Psoas muscle (tissue), 8 donors: ENCODE measurements around the gene TENT4B. TPM values are rescaled to one million over a fixed set of nuclear protein-coding genes. Genes with fewer than 3 reads are reported as not detected.
A peak's percentile ranks its signal among the peaks of the same experiment; 100 is the strongest.

Source experiments
- ATAC-seq, 4 donors: fragments of 200-7000 bp; cut with Tn5 transposase; one replicate each; pipeline ENCODE4 v1.9.1; 2020; ENCODE audit warnings: moderate library complexity in 3 of 4, mild to moderate bottlenecking in 2 of 4
- DNase-seq, 2 donors: peaks; one replicate each; pipeline ENCODE4 v3.0.0-alpha.2; 2020
- H3K27ac ChIP-seq: fragments of 200-600 bp; one replicate; pipeline ENCODE4 v1.8.0; 2022
- H3K27me3 ChIP-seq, 3 donors: fragments of 200-600 bp in 1 of 3; one replicate each; pipeline versions ENCODE4 v1.6.1 to v1.8.0; 2013 to 2022; ENCODE audit warnings: low read length in 2 of 3, mild to moderate bottlenecking in 2 of 3, moderate library complexity in 1 of 3; ENCODE audit not compliant: insufficient read depth in 3 of 3
- H3K36me3 ChIP-seq, 2 donors: fragments of 200-600 bp in 1 of 2; one replicate each; pipeline versions ENCODE4 v1.6.1 to v1.8.0; 2013 to 2022; ENCODE audit warnings: low read depth in 1 of 2, mild to moderate bottlenecking in 1 of 2, moderate library complexity in 1 of 2; ENCODE audit not compliant: insufficient read depth in 1 of 2
- H3K4me1 ChIP-seq: fragments of 200-600 bp; one replicate; pipeline ENCODE4 v1.8.0; 2022
- H3K4me3 ChIP-seq: fragments of 200-600 bp; one replicate; pipeline ENCODE4 v1.8.0; 2022; ENCODE audit warnings: mild to moderate bottlenecking
- H3K9me3 ChIP-seq: fragments of 200-600 bp; one replicate; pipeline ENCODE4 v1.8.0; 2022
- WGBS, 3 donors: extraction: QIAGEN DNeasy Blood & Tissue Kit; methylation state at CpG; one replicate each; pipeline versions ENCODE4 v1.1.6 to v1.1.7; 2013; 5-methylcytosine and 5-hydroxymethylcytosine counted together
- intact Hi-C, 2 donors: fragments of 100-400 bp; cut with DNase I; formaldehyde crosslinking; loops; one replicate each; pipeline versions ENCODE4 v1.11.0 to v1.14.2; 2022
- polyA plus RNA-seq, 3 donors: library from polyadenylated mRNA; stranded (reverse); fragments of 200-250 nt; gene quantifications; one replicate each; pipeline ENCODE4 v1.2.3, GENCODE V29; 2013
- total RNA-seq, 4 donors: library from RNA; stranded (reverse); fragmentation: NEBNext Ultra II Directional in 2 of 4; extraction: Animal tissue kit (Norgen Biotek cat#: 25700) in 2 of 4; gene quantifications; one replicate each; pipeline versions ENCODE4 v1.2.1 to v1.2.4, GENCODE V29; 2021 to 2023
- TF ChIP-seq, protein P1 (sequence below): fragments of 200-600 bp; IDR thresholded peaks from one replicate; pipeline ENCODE4 v1.8.0; 2022; ENCODE audit warnings: antibody characterized with exemption
- donor health status: healthy with polysubstance abuse.
- donor health status: DM: no; HTN: no; CAD: no; lungs with moderate emphysema.
- donor health status: Bipolar disorder and iron deficiency.
- donor health status: healthy.
- donor health status: DM: yes; HTN: yes; CAD: no.
- donor health status: DM: no; HTN: no; CAD: no.
- donor health status: DM: no; HTN: no; CAD: no.
- donor health status: DM: yes; HTN: yes; CAD: no.

TENT4B gene
- total and polyA plus RNA-seq, 7 donors, result 3.5 to 9.7 (median 7.1) TPM

DNA sequence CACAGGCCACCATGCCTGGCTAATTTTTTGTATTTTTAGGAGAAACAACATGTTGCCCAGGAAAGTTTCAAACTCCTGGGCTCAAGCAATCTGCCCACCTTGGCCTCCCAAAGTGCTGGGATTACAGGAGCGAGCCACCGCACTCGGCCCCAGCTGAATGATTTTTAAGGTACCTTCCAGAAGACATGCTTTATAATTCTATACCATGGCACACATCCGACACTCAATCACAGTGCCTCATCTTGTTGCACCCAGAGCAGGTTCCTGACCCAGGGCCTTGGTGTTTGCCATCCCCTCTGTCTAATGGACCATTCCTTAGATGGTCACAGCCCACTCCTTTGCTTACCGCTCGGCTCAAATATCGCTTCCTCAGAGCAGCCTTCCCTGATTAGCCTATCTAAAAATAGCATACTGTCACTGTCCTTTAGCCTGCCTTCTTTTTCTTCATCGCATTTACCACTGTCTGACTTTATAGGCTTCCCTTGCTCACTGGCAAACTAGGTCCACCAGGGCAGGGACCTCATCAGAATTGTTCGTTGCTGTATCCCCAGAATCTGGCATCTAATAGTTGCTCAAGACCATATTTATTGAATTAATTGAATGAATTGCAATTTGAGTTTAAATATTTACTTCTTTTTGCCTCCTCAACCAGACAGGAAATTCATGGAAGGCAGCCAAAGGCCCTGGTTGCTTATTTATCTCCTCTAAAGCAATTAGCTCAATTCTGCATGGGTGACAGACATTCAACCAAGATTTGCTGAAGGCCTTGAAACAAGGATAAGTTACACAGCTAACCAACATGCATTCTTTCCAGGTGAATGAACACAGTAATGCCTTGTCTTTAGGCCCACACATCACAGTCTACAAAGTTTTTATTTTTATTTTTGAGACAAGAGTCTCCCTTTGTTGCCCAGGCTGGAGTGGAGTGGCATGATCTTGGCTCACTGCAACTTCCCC, 6.3 kb upstream of the TENT4B start:
- TF ChIP-seq, protein P1, sequence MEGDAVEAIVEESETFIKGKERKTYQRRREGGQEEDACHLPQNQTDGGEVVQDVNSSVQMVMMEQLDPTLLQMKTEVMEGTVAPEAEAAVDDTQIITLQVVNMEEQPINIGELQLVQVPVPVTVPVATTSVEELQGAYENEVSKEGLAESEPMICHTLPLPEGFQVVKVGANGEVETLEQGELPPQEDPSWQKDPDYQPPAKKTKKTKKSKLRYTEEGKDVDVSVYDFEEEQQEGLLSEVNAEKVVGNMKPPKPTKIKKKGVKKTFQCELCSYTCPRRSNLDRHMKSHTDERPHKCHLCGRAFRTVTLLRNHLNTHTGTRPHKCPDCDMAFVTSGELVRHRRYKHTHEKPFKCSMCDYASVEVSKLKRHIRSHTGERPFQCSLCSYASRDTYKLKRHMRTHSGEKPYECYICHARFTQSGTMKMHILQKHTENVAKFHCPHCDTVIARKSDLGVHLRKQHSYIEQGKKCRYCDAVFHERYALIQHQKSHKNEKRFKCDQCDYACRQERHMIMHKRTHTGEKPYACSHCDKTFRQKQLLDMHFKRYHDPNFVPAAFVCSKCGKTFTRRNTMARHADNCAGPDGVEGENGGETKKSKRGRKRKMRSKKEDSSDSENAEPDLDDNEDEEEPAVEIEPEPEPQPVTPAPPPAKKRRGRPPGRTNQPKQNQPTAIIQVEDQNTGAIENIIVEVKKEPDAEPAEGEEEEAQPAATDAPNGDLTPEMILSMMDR, result no peak
- WGBS, 3 donors, result 42 to 71% (median 55%) methylated on average over 9 of the region's 9 CpGs
- peaks cover 25% of the 10 kb centered on the region for H3K4me1 ChIP-seq
- no peaks in the 10 kb centered on the region for H3K36me3 ChIP-seq
- no peak for DNase-seq
- ATAC-seq, result peak; percentile 78 to 92 (median 88)
- no peaks in the 10 kb centered on the region for H3K9me3 ChIP-seq
- H3K27me3 ChIP-seq, result no peaks in the 10 kb centered on the region
- H3K27ac ChIP-seq, result peak overlapping the region; percentile 65
- H3K4me3 ChIP-seq, result no peak overlapping the region
- intact Hi-C loops, result no loop called here

- ATAC-seq (no peak), DNase-seq (no peak)
- no peak overlapping the region for H3K4me3 ChIP-seq
These were observed 1.8 kb upstream of the TENT4B start for GRCh38 chr16:50151322-50151721.

GRCh38 chr16:50151756-50152155, 1.4 kb upstream of the TENT4B start:
- no peaks in the 10 kb centered on the region for H3K27me3 ChIP-seq
- no peaks in the 10 kb centered on the region for H3K9me3 ChIP-seq
- ATAC-seq (no peak), DNase-seq (no peak)
- intact Hi-C loops, result loop anchor here (5.0 kb wide), 2 partner anchors 61 to 84 kb away; partner anchors contain the start of gene HEATR3 (in 2 of the 2)
- H3K36me3 ChIP-seq, result no peaks in the 10 kb centered on the region
- H3K4me1 ChIP-seq, result peaks cover 24% of the 10 kb centered on the region
- 91 to 94% (median 94%) methylated on average over 11 of the region's 11 CpGs for WGBS, 3 donors
- H3K4me3 ChIP-seq, result peak overlapping the region; percentile 92
- TF ChIP-seq, protein P1, result no peak
- peak overlapping the region; percentile 99 for H3K27ac ChIP-seq

More at GRCh38 chr16:50151322-50151721, 1.8 kb upstream of the TENT4B start:
- Histone ChIP-seq H3K36me3 (no peaks in the 10 kb centered on the region), H3K4me1 (peaks cover 25% of the 10 kb centered on the region), H3K27me3 (no peaks in the 10 kb centered on the region), H3K9me3 (no peaks in the 10 kb centered on the region), H3K27ac (no peak overlapping the region)
- WGBS, 3 donors, result 94 to 97% (median 94%) methylated on average over 5 of the region's 5 CpGs
- TF ChIP-seq, protein P1, result no peak
- intact Hi-C loops, result loop anchor here (5.0 kb wide), 2 partner anchors 61 to 84 kb away; partner anchors contain the start of gene HEATR3 (in 2 of the 2)

DNA sequence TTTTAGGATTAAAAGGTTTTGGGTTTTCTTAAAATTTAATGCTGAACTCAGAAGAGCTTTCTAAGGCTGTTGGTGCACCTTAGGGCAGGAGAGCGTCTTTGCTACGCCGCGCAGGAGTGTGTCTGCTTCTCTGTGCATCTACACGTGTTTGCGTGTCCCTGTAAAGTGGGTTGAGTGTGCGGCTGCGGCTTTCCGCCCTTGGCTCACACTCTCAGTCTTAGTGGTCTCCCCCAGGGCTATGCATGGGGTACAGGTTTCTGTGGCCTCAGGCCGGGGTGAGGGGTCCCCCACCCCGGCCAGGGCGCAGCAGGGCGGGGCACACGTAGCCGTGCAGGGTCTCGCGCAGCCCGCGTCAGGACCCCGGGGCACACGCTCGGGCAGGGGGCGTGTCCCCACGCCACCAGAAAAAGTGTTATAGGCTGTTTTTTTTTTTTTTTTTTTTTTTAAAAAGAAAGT, 727 bp upstream of the TENT4B start:
- H3K9me3 ChIP-seq, result no peaks in the 10 kb centered on the region
- DNase-seq, result no peak
- H3K36me3 ChIP-seq, result no peaks in the 10 kb centered on the region
- ATAC-seq, result peak; percentile 42 to 60 (median 48)
- TF ChIP-seq, protein P1, result no peak
- peaks cover 25% of the 10 kb centered on the region for H3K4me1 ChIP-seq
- H3K4me3 ChIP-seq, result peak overlapping the region; percentile 92
- H3K27ac ChIP-seq, result peak overlapping the region; percentile 99
- H3K27me3 ChIP-seq, result no peaks in the 10 kb centered on the region
- 0 to 1% (median 1%) methylated on average over 24 of the region's 24 CpGs for WGBS, 3 donors
- intact Hi-C loops, result loop anchor here (5.0 kb wide), 2 partner anchors 60 to 85 kb away; partner anchors contain the start of gene HEATR3 (in 2 of the 2)
